Measurements from ENCODE around the gene ADGRD1. TPM values are rescaled to one million over a fixed set of nuclear protein-coding genes. Genes with fewer than 3 reads are reported as not detected.

ADGRD1 gene
- total RNA-seq, 1 experiment from 2014 or later, result 0.77 TPM

DNA sequence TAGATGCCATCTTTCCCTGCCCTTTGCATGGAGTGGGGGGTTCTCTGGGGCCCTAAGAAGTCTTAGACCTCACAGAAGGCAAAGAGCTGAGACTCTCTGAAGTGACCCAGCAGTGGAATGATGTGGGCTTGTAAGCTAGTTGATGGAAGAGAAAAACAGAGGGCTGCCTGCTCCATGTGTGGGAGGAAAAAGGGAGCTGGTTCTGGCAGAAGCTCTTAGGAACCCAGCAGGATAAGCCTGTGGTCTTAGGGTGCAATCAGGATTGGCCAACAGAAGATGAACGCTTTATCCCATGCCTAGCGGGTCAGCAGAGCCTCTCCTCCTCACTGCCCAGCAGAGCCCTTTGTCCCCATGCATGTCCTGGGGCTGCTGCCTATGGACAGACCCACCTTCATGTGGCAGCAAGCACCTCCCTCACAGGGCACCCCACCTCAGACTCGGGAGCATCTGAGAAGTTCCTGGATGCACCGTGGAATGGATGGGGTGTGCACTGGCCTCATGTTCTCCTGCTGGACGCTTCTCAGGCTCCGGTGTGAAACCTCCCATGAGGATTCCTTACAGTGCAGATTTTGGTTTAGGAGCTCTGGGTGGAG is 152.7 kb downstream of the ADGRD1 start:
- ATAC-seq (no peak), DNase-seq (ENCODE audit: low spot score) (peak; percentile 2)
- POLR2A ChIA-PET, result no interaction called here
- Mint-ChIP-seq H3K4me3 (no peak overlapping the region), H3K27ac (no peak overlapping the region), H3K4me1 (no peaks in the 10 kb centered on the region), H3K36me3 (no peaks in the 10 kb centered on the region), H3K27me3 (ENCODE audit: low read depth) (no peaks in the 10 kb centered on the region; the same call in 1 of the 2 replicates), H3K9me3 (no peaks in the 10 kb centered on the region)
- CTCF ChIA-PET, result interaction anchor here (1.2 to 5.6 kb wide), 5 partner anchors 10 to 118 kb away, joined by 3 to 98 read pairs (median 22); no protein-coding TSS in a partner anchor
- TF ChIP-seq, protein P1, sequence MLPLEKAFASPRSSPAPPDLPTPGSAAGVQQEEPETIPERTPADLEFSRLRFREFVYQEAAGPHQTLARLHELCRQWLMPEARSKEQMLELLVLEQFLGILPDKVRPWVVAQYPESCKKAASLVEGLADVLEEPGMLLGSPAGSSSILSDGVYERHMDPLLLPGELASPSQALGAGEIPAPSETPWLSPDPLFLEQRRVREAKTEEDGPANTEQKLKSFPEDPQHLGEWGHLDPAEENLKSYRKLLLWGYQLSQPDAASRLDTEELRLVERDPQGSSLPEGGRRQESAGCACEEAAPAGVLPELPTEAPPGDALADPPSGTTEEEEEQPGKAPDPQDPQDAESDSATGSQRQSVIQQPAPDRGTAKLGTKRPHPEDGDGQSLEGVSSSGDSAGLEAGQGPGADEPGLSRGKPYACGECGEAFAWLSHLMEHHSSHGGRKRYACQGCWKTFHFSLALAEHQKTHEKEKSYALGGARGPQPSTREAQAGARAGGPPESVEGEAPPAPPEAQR (CRISPR knock-in tag; IDR thresholded peaks at IDR 0.05), result no peak
- TF ChIP-seq, protein P2, sequence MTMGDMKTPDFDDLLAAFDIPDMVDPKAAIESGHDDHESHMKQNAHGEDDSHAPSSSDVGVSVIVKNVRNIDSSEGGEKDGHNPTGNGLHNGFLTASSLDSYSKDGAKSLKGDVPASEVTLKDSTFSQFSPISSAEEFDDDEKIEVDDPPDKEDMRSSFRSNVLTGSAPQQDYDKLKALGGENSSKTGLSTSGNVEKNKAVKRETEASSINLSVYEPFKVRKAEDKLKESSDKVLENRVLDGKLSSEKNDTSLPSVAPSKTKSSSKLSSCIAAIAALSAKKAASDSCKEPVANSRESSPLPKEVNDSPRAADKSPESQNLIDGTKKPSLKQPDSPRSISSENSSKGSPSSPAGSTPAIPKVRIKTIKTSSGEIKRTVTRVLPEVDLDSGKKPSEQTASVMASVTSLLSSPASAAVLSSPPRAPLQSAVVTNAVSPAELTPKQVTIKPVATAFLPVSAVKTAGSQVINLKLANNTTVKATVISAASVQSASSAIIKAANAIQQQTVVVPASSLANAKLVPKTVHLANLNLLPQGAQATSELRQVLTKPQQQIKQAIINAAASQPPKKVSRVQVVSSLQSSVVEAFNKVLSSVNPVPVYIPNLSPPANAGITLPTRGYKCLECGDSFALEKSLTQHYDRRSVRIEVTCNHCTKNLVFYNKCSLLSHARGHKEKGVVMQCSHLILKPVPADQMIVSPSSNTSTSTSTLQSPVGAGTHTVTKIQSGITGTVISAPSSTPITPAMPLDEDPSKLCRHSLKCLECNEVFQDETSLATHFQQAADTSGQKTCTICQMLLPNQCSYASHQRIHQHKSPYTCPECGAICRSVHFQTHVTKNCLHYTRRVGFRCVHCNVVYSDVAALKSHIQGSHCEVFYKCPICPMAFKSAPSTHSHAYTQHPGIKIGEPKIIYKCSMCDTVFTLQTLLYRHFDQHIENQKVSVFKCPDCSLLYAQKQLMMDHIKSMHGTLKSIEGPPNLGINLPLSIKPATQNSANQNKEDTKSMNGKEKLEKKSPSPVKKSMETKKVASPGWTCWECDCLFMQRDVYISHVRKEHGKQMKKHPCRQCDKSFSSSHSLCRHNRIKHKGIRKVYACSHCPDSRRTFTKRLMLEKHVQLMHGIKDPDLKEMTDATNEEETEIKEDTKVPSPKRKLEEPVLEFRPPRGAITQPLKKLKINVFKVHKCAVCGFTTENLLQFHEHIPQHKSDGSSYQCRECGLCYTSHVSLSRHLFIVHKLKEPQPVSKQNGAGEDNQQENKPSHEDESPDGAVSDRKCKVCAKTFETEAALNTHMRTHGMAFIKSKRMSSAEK (CRISPR knock-in tag; IDR thresholded peaks at IDR 0.05; ENCODE audit: borderline replicate concordance), result no peak
- no peak for TF ChIP-seq NR3C1 (CRISPR knock-in tag; conservative IDR thresholded peaks at IDR 0.05; ENCODE audit: low read depth)
- TF ChIP-seq NR2C2 (CRISPR knock-in tag; IDR thresholded peaks at IDR 0.05), result no peak
- TF ChIP-seq PRRX2 (CRISPR knock-in tag; IDR thresholded peaks at IDR 0.05), result no peak
- TF ChIP-seq SMAD4 (CRISPR knock-in tag; IDR thresholded peaks at IDR 0.05), result no peak
- TF ChIP-seq ZNF671 (CRISPR knock-in tag; IDR thresholded peaks at IDR 0.05), result no peak
- no peak for TF ChIP-seq ZNF138 (CRISPR knock-in tag; conservative IDR thresholded peaks at IDR 0.05)
- TF ChIP-seq, protein P3, sequence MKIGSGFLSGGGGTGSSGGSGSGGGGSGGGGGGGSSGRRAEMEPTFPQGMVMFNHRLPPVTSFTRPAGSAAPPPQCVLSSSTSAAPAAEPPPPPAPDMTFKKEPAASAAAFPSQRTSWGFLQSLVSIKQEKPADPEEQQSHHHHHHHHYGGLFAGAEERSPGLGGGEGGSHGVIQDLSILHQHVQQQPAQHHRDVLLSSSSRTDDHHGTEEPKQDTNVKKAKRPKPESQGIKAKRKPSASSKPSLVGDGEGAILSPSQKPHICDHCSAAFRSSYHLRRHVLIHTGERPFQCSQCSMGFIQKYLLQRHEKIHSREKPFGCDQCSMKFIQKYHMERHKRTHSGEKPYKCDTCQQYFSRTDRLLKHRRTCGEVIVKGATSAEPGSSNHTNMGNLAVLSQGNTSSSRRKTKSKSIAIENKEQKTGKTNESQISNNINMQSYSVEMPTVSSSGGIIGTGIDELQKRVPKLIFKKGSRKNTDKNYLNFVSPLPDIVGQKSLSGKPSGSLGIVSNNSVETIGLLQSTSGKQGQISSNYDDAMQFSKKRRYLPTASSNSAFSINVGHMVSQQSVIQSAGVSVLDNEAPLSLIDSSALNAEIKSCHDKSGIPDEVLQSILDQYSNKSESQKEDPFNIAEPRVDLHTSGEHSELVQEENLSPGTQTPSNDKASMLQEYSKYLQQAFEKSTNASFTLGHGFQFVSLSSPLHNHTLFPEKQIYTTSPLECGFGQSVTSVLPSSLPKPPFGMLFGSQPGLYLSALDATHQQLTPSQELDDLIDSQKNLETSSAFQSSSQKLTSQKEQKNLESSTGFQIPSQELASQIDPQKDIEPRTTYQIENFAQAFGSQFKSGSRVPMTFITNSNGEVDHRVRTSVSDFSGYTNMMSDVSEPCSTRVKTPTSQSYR (CRISPR knock-in tag; IDR thresholded peaks at IDR 0.05), result no peak
- TF ChIP-seq CBFB (CRISPR knock-in tag; IDR thresholded peaks at IDR 0.05; ENCODE audit: low read depth), result no peak
- TF ChIP-seq, protein P4, sequence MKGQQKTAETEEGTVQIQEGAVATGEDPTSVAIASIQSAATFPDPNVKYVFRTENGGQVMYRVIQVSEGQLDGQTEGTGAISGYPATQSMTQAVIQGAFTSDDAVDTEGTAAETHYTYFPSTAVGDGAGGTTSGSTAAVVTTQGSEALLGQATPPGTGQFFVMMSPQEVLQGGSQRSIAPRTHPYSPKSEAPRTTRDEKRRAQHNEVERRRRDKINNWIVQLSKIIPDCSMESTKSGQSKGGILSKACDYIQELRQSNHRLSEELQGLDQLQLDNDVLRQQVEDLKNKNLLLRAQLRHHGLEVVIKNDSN (CRISPR knock-in tag; IDR thresholded peaks at IDR 0.05), result no peak
- TF ChIP-seq ZNF263 (CRISPR knock-in tag; IDR thresholded peaks at IDR 0.05; ENCODE audit: low read depth), result no peak
- TF ChIP-seq, protein P5, sequence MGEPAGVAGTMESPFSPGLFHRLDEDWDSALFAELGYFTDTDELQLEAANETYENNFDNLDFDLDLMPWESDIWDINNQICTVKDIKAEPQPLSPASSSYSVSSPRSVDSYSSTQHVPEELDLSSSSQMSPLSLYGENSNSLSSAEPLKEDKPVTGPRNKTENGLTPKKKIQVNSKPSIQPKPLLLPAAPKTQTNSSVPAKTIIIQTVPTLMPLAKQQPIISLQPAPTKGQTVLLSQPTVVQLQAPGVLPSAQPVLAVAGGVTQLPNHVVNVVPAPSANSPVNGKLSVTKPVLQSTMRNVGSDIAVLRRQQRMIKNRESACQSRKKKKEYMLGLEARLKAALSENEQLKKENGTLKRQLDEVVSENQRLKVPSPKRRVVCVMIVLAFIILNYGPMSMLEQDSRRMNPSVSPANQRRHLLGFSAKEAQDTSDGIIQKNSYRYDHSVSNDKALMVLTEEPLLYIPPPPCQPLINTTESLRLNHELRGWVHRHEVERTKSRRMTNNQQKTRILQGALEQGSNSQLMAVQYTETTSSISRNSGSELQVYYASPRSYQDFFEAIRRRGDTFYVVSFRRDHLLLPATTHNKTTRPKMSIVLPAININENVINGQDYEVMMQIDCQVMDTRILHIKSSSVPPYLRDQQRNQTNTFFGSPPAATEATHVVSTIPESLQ (CRISPR knock-in tag; IDR thresholded peaks at IDR 0.05), result no peak
- TF ChIP-seq, protein P6, sequence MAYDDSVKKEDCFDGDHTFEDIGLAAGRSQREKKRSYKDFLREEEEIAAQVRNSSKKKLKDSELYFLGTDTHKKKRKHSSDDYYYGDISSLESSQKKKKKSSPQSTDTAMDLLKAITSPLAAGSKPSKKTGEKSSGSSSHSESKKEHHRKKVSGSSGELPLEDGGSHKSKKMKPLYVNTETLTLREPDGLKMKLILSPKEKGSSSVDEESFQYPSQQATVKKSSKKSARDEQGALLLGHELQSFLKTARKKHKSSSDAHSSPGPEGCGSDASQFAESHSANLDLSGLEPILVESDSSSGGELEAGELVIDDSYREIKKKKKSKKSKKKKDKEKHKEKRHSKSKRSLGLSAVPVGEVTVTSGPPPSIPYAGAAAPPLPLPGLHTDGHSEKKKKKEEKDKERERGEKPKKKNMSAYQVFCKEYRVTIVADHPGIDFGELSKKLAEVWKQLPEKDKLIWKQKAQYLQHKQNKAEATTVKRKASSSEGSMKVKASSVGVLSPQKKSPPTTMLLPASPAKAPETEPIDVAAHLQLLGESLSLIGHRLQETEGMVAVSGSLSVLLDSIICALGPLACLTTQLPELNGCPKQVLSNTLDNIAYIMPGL (CRISPR knock-in tag; IDR thresholded peaks at IDR 0.05), result no peak
- TF ChIP-seq, protein P7, sequence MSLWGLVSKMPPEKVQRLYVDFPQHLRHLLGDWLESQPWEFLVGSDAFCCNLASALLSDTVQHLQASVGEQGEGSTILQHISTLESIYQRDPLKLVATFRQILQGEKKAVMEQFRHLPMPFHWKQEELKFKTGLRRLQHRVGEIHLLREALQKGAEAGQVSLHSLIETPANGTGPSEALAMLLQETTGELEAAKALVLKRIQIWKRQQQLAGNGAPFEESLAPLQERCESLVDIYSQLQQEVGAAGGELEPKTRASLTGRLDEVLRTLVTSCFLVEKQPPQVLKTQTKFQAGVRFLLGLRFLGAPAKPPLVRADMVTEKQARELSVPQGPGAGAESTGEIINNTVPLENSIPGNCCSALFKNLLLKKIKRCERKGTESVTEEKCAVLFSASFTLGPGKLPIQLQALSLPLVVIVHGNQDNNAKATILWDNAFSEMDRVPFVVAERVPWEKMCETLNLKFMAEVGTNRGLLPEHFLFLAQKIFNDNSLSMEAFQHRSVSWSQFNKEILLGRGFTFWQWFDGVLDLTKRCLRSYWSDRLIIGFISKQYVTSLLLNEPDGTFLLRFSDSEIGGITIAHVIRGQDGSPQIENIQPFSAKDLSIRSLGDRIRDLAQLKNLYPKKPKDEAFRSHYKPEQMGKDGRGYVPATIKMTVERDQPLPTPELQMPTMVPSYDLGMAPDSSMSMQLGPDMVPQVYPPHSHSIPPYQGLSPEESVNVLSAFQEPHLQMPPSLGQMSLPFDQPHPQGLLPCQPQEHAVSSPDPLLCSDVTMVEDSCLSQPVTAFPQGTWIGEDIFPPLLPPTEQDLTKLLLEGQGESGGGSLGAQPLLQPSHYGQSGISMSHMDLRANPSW (CRISPR knock-in tag; conservative IDR thresholded peaks at IDR 0.05; ENCODE audit: low read depth), result no peak
- TF ChIP-seq, protein P8, sequence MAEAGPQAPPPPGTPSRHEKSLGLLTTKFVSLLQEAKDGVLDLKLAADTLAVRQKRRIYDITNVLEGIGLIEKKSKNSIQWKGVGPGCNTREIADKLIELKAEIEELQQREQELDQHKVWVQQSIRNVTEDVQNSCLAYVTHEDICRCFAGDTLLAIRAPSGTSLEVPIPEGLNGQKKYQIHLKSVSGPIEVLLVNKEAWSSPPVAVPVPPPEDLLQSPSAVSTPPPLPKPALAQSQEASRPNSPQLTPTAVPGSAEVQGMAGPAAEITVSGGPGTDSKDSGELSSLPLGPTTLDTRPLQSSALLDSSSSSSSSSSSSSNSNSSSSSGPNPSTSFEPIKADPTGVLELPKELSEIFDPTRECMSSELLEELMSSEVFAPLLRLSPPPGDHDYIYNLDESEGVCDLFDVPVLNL (CRISPR knock-in tag; IDR thresholded peaks at IDR 0.05; ENCODE audit: borderline replicate concordance, low read depth), result no peak

Data from WTC11 (cell line).